ENCODE results near the gene TBC1D16.

Gene TBC1D16

DNA sequence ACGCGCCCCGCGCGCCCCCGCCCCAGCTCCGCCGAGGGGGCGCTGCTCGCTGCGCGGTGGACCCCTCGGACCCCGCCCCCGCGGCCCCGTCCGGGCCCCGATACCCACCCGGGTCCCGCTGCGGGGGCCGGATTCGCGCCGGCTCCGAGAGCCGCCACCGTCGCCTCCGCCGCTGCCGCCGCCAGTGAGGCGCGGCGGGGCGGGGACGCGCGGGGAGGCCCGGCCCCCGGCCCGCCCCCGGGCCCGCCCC is at the start of gene TBC1D16:
Gene TBC1D16 (minus strand): TSS at position 186 of the 250 bp plus-strand sequence. CDS start 22,325 bp downstream, outside the sequence.
- H4K20me1 ChIP-seq (ENCODE audit: insufficient read depth, low read length, poor library complexity, severe bottlenecking) = no peaks in the 10 kb centered on the region
- no peaks in the 10 kb centered on the region for H3K9me2 ChIP-seq (replicated peaks; ENCODE audit: low read depth, low read length)
- TF ChIP-seq EZH2phosphoT487 (IDR thresholded peaks at IDR 0.05; ENCODE audit: borderline replicate concordance) = no peak
- peak within 1 kb of the TSS; percentile 71 for H3K9ac ChIP-seq (ENCODE audit: low read depth, low read length, poor library complexity, severe bottlenecking)
- H3K36me3 ChIP-seq (ENCODE audit: insufficient read depth, low read length) = no peaks in the 10 kb centered on the region
- no peaks in the 10 kb centered on the region; the same call in 1 of the 2 replicates for H3F3A ChIP-seq (ENCODE audit: low read depth)
- peak within 1 kb of the TSS; percentile 90 for H3K4me2 ChIP-seq (ENCODE audit: low read depth, low read length, poor library complexity, severe bottlenecking)
- peaks cover 12% of the 10 kb centered on the region; the same call in 1 of the 2 replicates for H3K79me2 ChIP-seq (ENCODE audit: insufficient read depth, low read length)
- H3K4me3 ChIP-seq (ENCODE audit: low read length, poor library complexity, severe bottlenecking) = peak within 1 kb of the TSS; percentile 86
- no peaks in the 10 kb centered on the region for H3K27me3 ChIP-seq (ENCODE audit: insufficient read depth, low read length, poor library complexity, severe bottlenecking)
- no peaks in the 10 kb centered on the region for H3K9me3 ChIP-seq (ENCODE audit: insufficient read depth, low read depth, low read length)
- H3K4me1 ChIP-seq (ENCODE audit: insufficient read depth, low read length, poor library complexity, severe bottlenecking) = peaks cover 19% of the 10 kb centered on the region
- H2AFZ ChIP-seq (ENCODE audit: low read length) = peak within 1 kb of the TSS; percentile 99

DNA sequence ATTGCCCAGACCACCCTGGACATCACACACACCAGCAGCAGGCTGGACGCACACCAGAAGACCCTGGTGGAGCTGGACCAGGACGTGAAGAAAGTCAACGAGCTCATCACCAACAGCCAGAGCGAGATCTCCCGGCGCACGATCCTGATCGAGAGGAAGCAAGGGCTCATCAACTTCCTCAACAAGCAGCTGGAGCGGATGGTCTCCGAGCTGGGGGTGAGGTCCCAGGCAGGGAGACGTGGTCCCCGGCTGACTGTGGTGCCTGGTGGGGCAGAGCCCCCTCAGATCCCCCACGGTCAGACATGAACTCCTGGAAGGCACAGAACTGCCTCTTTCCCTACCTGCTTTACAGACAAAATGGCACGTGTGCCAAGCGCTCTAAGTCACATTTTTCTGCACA is 49.1 kb upstream of the TBC1D16 start:
- H3K4me3 ChIP-seq (ENCODE audit: low read length, poor library complexity, severe bottlenecking) = no peak overlapping the region
- H2AFZ ChIP-seq (ENCODE audit: low read length) = no peak overlapping the region
- H3K4me2 ChIP-seq (ENCODE audit: low read depth, low read length, poor library complexity, severe bottlenecking) = no peak overlapping the region
- H4K20me1 ChIP-seq (ENCODE audit: insufficient read depth, low read length, poor library complexity, severe bottlenecking) = no peaks in the 10 kb centered on the region
- H3K27me3 ChIP-seq (ENCODE audit: insufficient read depth, low read length, poor library complexity, severe bottlenecking) = no peaks in the 10 kb centered on the region
- H3K79me2 ChIP-seq (ENCODE audit: insufficient read depth, low read length) = no peaks in the 10 kb centered on the region
- TF ChIP-seq EZH2phosphoT487 (IDR thresholded peaks at IDR 0.05; ENCODE audit: borderline replicate concordance) = no peak
- no peak for TF ChIP-seq CTCF (conservative IDR thresholded peaks at IDR 0.05; ENCODE audit: low read length)
- H3K9me3 ChIP-seq (ENCODE audit: insufficient read depth, low read depth, low read length) = no peaks in the 10 kb centered on the region
- no peak overlapping the region for H3K9ac ChIP-seq (ENCODE audit: low read depth, low read length, poor library complexity, severe bottlenecking)
- H3K36me3 ChIP-seq (ENCODE audit: insufficient read depth, low read length) = no peaks in the 10 kb centered on the region
- H3F3A ChIP-seq (ENCODE audit: low read depth) = no peaks in the 10 kb centered on the region
- no peaks in the 10 kb centered on the region for H3K9me2 ChIP-seq (replicated peaks; ENCODE audit: low read depth, low read length)
- peaks cover 5% of the 10 kb centered on the region for H3K4me1 ChIP-seq (ENCODE audit: insufficient read depth, low read length, poor library complexity, severe bottlenecking)

DNA sequence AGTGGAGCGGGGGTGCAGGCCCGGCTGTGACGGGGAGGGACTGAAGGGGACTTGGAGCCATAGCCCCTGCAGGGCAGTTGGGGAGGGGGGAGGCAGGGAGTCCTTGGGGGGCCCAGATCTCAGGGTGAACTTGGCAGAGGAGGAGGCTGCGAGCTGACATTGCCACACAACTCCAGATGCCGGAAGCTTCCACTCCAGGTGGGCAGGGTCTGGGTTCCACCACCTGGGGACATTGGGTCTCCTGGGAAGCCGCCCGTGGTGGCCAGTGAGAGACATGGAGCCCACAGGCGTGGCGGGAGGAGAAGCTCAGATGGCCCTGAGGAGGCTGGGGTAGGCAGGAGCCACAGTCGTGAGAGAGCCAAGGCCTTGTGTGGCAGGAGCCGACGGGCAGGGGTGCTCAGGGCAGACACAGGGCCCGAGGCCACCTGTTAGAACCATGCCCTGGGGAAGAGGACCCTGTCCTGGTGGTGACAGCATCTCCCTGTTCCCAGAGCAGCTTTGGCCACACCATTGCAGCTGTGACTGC is 47.5 kb upstream of the TBC1D16 start:
- no peaks in the 10 kb centered on the region for H3K79me2 ChIP-seq (ENCODE audit: insufficient read depth, low read length)
- H3K4me3 ChIP-seq (ENCODE audit: low read length, poor library complexity, severe bottlenecking) = no peak overlapping the region
- H3K27me3 ChIP-seq (ENCODE audit: insufficient read depth, low read length, poor library complexity, severe bottlenecking) = no peaks in the 10 kb centered on the region
- H2AFZ ChIP-seq (ENCODE audit: low read length) = no peak overlapping the region
- H3K4me2 ChIP-seq (ENCODE audit: low read depth, low read length, poor library complexity, severe bottlenecking) = peak overlapping the region; percentile 32
- no peaks in the 10 kb centered on the region for H3K9me2 ChIP-seq (replicated peaks; ENCODE audit: low read depth, low read length)
- no peaks in the 10 kb centered on the region for H3F3A ChIP-seq (ENCODE audit: low read depth)
- H4K20me1 ChIP-seq (ENCODE audit: insufficient read depth, low read length, poor library complexity, severe bottlenecking) = no peaks in the 10 kb centered on the region
- no peaks in the 10 kb centered on the region for H3K36me3 ChIP-seq (ENCODE audit: insufficient read depth, low read length)
- no peaks in the 10 kb centered on the region for H3K9me3 ChIP-seq (ENCODE audit: insufficient read depth, low read depth, low read length)
- TF ChIP-seq CTCF (conservative IDR thresholded peaks at IDR 0.05; ENCODE audit: low read length) (no peak), EZH2phosphoT487 (IDR thresholded peaks at IDR 0.05; ENCODE audit: borderline replicate concordance) (no peak)
- H3K9ac ChIP-seq (ENCODE audit: low read depth, low read length, poor library complexity, severe bottlenecking) = no peak overlapping the region
- H3K4me1 ChIP-seq (ENCODE audit: insufficient read depth, low read length, poor library complexity, severe bottlenecking) = peaks cover 5% of the 10 kb centered on the region

Data from Loucy (cell line).